Hepatic stellate cell (primary cell): ENCODE results near the gene ABCA3.

Experiments
- DNase-seq: peaks from one replicate; pipeline ENCODE4 v3.0.0; 2011; ENCODE audit warnings: low spot score

Gene ABCA3

DNA sequence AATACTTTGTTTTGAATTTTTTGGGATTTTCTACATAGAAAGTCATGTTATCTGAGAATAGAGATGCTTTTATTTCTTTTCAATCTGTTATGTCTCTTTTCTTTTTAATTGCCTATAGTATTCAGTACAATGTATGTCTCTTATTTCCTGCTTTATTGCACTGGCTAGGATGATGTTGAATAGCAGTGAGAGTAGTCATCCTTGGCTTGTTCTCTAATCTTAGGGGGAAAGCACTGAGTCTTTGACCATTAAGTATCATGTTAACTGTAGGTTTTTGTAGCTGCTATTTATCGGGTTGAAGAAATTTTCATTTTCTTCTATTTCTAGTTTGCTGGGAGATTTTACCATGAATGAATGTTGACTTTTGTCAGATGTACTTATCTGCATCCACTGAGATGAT lies 10.0 kb upstream of the ABCA3 start:
- DNase-seq: no peak

- no peak for DNase-seq
These were observed 2.7 kb upstream of the ABCA3 start for GRCh38 chr16:2343211-2343610.

DNA sequence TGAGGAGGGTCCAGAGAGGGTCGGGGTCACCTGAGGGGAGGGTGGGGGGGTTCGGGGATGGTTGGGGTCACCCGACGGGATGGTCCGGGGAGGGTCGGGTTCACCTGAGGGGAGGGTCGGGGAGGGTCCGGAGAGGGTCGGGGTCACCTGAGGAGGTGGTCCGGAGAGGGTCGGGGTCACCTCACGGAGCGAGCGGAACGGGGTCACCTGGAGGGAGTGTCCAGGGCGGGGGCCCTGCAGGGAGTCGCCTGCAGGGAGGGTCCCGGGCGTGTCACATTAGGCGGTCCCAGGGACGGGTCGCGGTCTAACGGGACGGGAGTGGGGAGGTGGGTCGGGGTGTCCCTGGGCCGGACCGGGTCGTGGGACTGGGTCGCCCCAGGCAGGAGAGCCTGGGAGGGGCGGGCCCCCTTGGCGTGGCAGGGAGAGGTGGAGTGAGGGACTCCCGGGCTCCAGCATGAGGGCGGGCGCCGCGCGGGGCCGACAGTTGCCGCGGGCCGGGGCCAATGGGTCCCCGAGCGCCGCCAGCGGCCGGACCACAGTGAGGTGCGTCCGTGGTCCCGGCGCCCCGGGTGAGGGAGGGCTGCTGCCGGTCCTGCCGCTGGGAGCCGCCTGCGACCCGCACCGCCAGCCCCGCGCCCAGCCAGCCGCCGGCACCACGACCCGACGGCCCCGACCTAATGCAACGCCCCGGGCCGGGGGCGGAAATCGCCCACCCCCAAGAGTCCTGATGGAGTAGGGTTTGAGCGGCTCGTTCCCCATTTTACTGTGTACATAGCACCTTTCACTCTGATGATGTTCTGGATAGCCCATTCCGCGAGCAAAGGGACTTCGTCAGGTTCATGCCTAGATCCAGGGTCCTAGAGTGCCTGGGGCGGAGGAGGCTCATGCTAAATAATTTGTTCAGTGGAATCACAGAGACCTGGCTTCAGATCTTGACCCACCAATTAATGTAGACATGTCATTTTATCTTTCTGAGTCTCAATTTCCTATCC lies 1.2 kb upstream of the ABCA3 start:
- no peak for DNase-seq

DNA sequence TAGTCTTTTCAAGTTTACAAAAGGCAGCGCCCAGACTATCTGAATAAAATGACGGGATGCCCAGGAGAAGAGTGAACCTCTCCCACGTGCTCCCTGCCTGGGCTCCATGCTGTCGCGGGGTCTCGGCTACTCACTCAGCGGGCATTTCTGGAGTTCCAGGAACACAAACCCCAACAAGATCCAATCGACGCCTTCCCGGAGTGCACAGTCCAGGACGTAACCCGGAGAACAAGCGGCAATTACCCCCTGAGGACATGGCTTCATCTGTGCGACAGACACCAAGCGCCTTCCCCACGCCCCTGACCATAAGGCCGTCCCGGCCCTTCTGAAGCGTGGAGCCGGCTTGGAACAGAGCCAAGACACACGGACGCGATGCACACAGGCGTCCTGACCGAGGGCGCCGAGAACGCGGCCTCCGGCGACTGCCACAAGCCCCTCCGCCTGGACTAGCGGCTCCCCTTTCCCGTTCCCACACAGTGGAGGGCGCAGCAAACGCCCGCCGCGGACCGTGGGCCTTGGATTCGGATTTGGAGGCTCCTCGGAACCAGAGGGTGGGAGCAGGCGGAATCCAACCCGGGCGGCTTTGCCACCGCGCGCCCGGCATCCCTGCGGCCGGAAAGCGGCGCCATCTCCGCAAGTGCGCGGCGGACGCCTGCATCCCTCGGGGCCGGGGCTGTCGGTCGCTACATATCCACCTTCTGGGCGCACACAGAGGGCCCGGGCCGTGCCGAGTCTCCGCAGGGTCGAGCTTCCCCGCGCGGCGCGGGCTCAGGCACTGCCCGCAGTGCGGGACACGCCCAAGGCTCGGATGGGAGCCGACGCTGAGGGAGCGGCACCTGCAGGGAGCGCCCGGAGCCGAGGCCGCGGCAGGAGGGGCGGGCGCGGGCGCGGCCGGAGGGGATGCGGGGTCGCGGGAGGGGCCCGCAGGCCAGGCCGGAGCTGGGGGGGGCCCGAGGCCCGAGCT lies 725 bp downstream of the ABCA3 start:
- peak; percentile 40 for DNase-seq

DNA sequence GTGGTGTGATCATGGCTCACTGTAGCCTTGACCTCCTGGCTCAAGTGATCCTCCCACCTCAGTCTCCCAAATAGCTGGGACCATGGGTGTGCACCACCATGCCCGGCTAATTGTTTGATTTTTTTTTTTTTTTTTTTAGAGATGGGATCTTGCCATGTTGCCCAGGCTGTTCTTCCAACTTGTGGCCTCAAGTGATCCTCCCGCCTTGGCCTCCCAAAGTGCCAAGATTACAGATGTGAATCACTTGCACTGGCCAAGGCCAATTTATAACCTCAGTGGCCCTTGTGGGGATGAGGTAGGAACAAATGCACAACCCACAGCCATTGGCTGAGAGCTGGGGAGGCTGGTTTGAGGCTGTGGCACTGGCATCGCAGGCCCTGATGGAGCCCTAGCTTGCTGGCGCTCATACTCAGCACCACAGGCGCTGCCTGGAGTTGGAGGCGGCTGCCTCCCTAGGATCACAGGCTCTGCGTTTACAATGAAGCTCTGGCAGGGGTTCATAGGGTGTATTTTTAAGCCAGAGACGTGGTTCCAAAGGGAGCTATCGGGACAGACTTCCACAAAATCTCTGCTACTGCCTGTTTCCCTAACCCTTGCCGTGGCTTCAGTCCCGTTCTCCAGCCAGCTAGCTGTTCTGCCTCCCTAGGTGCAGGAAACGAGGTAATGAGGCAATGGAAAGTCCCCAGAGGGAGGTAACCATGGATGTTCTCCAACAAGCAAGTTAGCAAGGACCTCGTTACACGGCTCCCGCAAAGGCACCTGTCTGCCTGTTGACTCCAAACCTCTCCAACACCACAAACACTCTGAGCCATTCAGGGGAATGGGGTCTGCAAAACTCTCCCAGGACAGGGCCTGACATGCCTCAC lies 2.9 kb downstream of the ABCA3 start:
- DNase-seq: no peak

- DNase-seq: no peak
These were observed 5.1 kb downstream of the ABCA3 start for GRCh38 chr16:2335286-2335895.

- DNase-seq: peak; percentile 54
These were observed 6.7 kb downstream of the ABCA3 start for GRCh38 chr16:2333772-2334379.

DNA sequence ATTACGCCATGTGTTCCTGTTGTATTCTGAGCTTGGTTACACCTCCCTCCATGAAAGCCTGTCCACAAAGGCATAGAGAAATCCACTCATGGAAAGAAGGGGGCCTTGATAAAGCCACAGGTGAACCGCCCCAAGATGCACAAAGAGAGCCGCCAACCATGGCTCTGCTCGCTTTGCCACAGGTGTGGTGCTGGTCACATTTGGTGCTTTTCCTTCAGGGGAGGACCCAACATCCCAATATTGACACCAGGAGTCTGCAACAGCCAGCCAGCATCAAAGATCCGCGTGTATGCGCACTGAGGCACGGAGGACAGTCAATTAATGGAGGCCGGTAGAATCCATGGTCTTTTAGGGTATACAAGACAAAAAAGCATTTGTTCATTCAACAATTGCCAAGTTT lies 7.3 kb downstream of the ABCA3 start:
- DNase-seq: no peak

GRCh38 chr16:2331931-2332267 lies 8.6 kb downstream of the ABCA3 start:
- no peak for DNase-seq

GRCh38 chr16:2331199-2331930 lies 9.2 kb downstream of the ABCA3 start:
- no peak for DNase-seq

DNA sequence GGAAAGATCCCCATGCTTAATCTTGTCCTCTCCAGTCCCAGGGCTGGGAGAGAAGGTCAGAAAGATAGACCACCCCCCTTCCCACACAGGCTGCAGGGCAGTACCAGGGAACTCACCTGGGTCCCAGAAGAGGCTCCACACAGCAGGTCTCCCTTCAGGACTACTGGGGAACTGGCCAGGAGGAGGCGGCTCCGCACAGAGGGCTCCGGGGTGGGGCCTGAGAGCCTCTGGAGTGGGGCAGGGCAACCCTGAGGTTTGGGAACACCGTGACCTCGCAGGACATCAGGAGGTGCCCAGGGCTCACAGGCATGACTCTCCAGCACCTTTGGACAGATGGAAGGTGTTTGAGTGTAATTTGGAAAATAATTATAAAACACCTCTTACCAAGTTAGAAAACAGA lies 11.0 kb downstream of the ABCA3 start:
- no peak for DNase-seq

- DNase-seq: no peak
These were observed 12.1 kb downstream of the ABCA3 start for GRCh38 chr16:2328428-2328827.

GRCh38 chr16:2326191-2326590 lies 14.3 kb downstream of the ABCA3 start:
- no peak for DNase-seq

DNA sequence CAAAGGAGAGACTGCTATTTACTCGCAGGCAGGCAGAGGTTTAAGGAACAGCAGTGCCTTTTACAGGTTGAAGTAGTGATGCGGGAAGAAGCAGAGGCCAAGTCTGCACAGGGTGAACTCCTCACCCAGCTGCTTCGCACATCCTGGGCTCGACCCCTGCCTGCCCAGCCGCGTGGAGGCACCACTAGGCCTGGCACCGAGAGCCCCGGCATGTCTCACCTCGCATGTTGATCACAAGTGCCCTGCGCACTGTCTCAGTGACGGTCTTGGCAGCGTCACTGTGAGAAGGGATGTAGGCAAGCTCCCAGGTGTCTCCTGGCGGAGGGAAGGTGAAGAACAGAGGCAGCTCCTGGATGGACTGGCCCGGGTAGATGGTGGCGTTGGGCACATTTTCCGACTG lies 14.7 kb downstream of the ABCA3 start:
- DNase-seq: no peak

DNA sequence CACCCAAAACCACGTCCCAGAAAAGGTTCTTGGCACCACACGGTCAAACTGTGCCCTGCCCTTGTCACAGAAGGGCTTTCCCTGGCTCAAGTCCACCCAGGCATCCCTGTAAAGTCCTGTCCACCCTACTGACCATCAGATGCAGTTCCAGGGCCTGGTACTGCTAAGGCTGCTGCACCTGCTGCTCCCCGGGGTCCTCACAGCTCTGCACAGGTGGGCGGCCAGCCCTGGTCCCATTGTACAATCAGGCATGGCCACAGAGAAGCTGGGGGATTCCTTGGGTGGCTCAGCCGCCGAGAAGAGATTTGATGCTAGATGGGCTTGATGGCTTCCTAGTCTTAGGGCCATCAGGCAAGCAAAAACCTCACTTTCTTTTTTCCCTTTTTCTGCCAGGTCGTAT lies 15.3 kb downstream of the ABCA3 start:
- no peak for DNase-seq

GRCh38 chr16:2324296-2324859 lies 16.1 kb downstream of the ABCA3 start:
- no peak for DNase-seq

- no peak for DNase-seq
These were observed 16.8 kb downstream of the ABCA3 start for GRCh38 chr16:2323701-2324100.

- DNase-seq: no peak
These were observed 20.9 kb downstream of the ABCA3 start for GRCh38 chr16:2319606-2320005.

DNA sequence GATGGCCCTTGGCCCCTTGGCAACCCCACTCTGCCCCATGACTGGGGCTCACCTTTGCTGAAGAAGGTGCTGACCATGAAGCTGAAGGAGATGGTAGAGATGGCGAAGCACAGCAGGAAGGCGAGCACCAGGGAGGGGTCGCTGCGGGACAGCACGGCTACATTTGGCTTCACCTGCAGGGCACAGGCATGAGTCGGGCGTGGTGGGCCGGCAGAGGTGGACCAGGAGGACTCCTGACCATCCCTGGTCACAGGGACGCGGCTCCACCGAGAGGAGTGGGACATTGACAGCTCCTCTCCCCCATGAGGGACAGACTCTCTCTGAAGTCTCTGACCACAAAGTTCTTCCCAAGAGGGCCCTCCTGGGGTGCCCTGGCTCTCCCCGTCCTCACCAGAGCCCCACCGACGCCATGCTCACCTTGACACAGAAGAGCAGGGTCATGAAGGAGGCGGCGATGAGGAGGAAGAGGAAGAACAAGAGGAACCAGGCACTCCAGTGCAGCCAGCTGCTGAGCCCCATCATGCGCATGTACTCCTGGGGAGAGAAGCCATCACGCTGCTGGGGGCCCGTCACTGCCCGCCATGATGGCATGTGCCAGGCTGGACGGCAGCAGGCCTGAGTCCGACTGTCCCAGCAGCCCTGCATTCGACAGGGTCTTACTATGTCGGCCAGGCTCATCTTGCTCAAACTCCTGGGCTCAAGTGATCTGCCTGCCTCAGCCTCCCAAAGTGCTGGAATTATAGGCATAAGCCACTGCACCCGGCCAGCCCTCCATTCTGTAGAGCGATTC lies 23.1 kb downstream of the ABCA3 start:
- no peak for DNase-seq
